H1 (cell line): Measurements from ENCODE around the gene TBC1D16. TPM values are rescaled to one million over a fixed set of nuclear protein-coding genes. Genes with fewer than 3 reads are reported as not detected.

ENCODE experiments used
- CTCF ChIA-PET: fragments of 300-600 bp; sonication (Branson Sonifier 250); formaldehyde crosslinking; loops from one replicate; lab custom pipeline; 2021; ENCODE audit not compliant: partially characterized antibody; lab: Charles Lee
- POLR2A ChIA-PET: fragments of 300-600 bp; sonication (Branson Sonifier 250); formaldehyde crosslinking; loops from one replicate; lab custom pipeline; 2021; ENCODE audit warnings: inconsistent platforms; ENCODE audit not compliant: partially characterized antibody; lab: Charles Lee
- DNase-seq, 2 experiments: peaks; one replicate each; pipeline versions ENCODE4 v3.0.0 to v3.0.0-alpha.2; 2010 to 2022; ENCODE audit warnings: low spot score in 2 of 2, low read depth in 1 of 2, mixed read lengths in 1 of 2
- FAIRE-seq: peaks from 2 replicates; lab custom pipeline; 2011; peaks lifted over from hg19 to GRCh38; lab: Jason Lieb, UNC
- H2AFZ ChIP-seq: 2 replicates; pipeline ENCODE4 v1.8.1; 2012; ENCODE audit warnings: low read length, inconsistent platforms
- H2AK5ac ChIP-seq: 2 replicates; pipeline ENCODE4 v1.6.1; 2013; ENCODE audit warnings: low read depth, low read length
- H2BK120ac ChIP-seq: replicated peaks from 2 replicates; pipeline ENCODE3; 2013; ENCODE audit warnings: low read depth, low read length, inconsistent platforms
- H2BK12ac ChIP-seq: 2 replicates; pipeline ENCODE4 v1.6.1; 2013; ENCODE audit warnings: low read depth, low read length
- H2BK15ac ChIP-seq: 2 replicates; pipeline ENCODE4 v1.6.1; 2013; ENCODE audit warnings: low read length
- H2BK20ac ChIP-seq: 2 replicates; pipeline ENCODE4 v1.6.1; 2013; ENCODE audit warnings: low read length
- H2BK5ac ChIP-seq: 2 replicates; pipeline ENCODE4 v1.6.1; 2013; ENCODE audit warnings: low read depth, low read length
- H3K14ac ChIP-seq: 2 replicates; pipeline ENCODE4 v1.6.1; 2013; ENCODE audit warnings: inconsistent platforms; ENCODE audit not compliant: insufficient read length
- H3K18ac ChIP-seq: 2 replicates; pipeline ENCODE4 v1.6.1; 2013; ENCODE audit warnings: low read length; ENCODE audit errors: extremely low read depth
- H3K23ac ChIP-seq: 2 replicates; pipeline ENCODE4 v1.6.1; 2013; ENCODE audit warnings: inconsistent platforms; ENCODE audit not compliant: insufficient read length
- H3K23me2 ChIP-seq: 2 replicates; pipeline ENCODE4 v1.6.1; 2013; ENCODE audit warnings: low read depth, low read length
- H3K27ac ChIP-seq: 2 replicates; pipeline ENCODE4 v1.6.1; 2011; ENCODE audit warnings: low read depth, low read length, inconsistent platforms
- H3K27me3 ChIP-seq, 4 experiments: replicated peaks in 1 of 4; 1 replicate in 1 of 4; 2 replicates in 3 of 4; pipeline versions ENCODE4 v1.6.1 to v1.8.1; 2011 to 2013; ENCODE audit warnings: low read length in 3 of 4, mild to moderate bottlenecking in 3 of 4, inconsistent platforms in 2 of 4, mixed read lengths in 2 of 4, moderate library complexity in 1 of 4; ENCODE audit not compliant: control insufficient read depth in 3 of 4, insufficient read depth in 3 of 4; ENCODE audit errors: extremely low read depth in 1 of 4
- H3K36me3 ChIP-seq, 4 experiments: 2 replicates each; pipeline versions ENCODE4 v1.6.1 to v1.8.1; 2011 to 2013; ENCODE audit warnings: mild to moderate bottlenecking in 4 of 4, low read length in 3 of 4, moderate library complexity in 2 of 4, control low read depth in 1 of 4, inconsistent platforms in 1 of 4; ENCODE audit not compliant: insufficient read depth in 4 of 4, control insufficient read depth in 2 of 4
- H3K4ac ChIP-seq: replicated peaks from 2 replicates; pipeline ENCODE3; 2013; ENCODE audit warnings: low read length, low read depth, mixed read lengths, inconsistent platforms; ENCODE audit not compliant: insufficient read length
- H3K4me1 ChIP-seq, 4 experiments: replicated peaks in 1 of 4; 1 replicate in 1 of 4; 2 replicates in 3 of 4; pipeline versions ENCODE4 v1.6.1 to v1.8.1; 2011 to 2013; ENCODE audit warnings: low read length in 3 of 4, inconsistent platforms in 2 of 4, mixed read lengths in 1 of 4; ENCODE audit not compliant: insufficient read depth in 4 of 4, control insufficient read depth in 3 of 4
- H3K4me2 ChIP-seq, 2 experiments: 2 replicates each; pipeline versions ENCODE4 v1.6.1 to v1.8.1; 2011 to 2013; ENCODE audit warnings: low read depth in 2 of 2, low read length in 2 of 2, control low read depth in 1 of 2, inconsistent platforms in 1 of 2, mild to moderate bottlenecking in 1 of 2; ENCODE audit not compliant: insufficient read depth in 1 of 2
- H3K4me3 ChIP-seq, 4 experiments: fragments of 200-600, 300-600 bp in 1 of 4; sonication (generic), shearing (Covaris generic), sonication (Bioruptor Twin) in 1 of 4; 2 replicates each; pipeline versions ENCODE4 v1.5.1 to v1.8.1; 2011 to 2016; ENCODE audit warnings: low read length in 4 of 4, low read depth in 3 of 4, control low read depth in 2 of 4, inconsistent platforms in 2 of 4, mild to moderate bottlenecking in 2 of 4, mixed read lengths in 1 of 4, moderate library complexity in 1 of 4; ENCODE audit not compliant: insufficient read depth in 2 of 4; ENCODE audit errors: extremely low read depth in 1 of 4
- H3K56ac ChIP-seq: replicated peaks from 2 replicates; pipeline ENCODE3; 2013; ENCODE audit warnings: low read depth, mild to moderate bottlenecking, mixed read lengths, low read length, inconsistent platforms; ENCODE audit not compliant: insufficient read length
- H3K79me1 ChIP-seq: 2 replicates; pipeline ENCODE4 v1.6.1; 2013; ENCODE audit warnings: low read depth, low read length, control low read depth
- H3K79me2 ChIP-seq, 2 experiments: 2 replicates each; pipeline versions ENCODE4 v1.6.1 to v1.8.1; 2012 to 2013; ENCODE audit warnings: low read length in 2 of 2, mild to moderate bottlenecking in 2 of 2, inconsistent platforms in 1 of 2; ENCODE audit not compliant: insufficient read depth in 2 of 2, control insufficient read depth in 1 of 2
- H3K9ac ChIP-seq, 4 experiments: replicated peaks in 1 of 4; 1 replicate in 1 of 4; 2 replicates in 3 of 4; pipeline versions ENCODE4 v1.6.1 to v1.8.1; 2011 to 2013; ENCODE audit warnings: low read depth in 3 of 4, low read length in 3 of 4, control low read depth in 2 of 4, mild to moderate bottlenecking in 2 of 4, moderate library complexity in 2 of 4, inconsistent platforms in 1 of 4; ENCODE audit errors: extremely low read depth in 1 of 4
- H3K9me3 ChIP-seq, 2 experiments: 2 replicates each; pipeline versions ENCODE4 v1.6.1 to v1.8.1; 2012 to 2013; ENCODE audit warnings: mild to moderate bottlenecking in 2 of 2, moderate library complexity in 2 of 2, control low read depth in 1 of 2, inconsistent platforms in 1 of 2, low read depth in 1 of 2, low read length in 1 of 2, mixed read lengths in 1 of 2; ENCODE audit not compliant: insufficient read depth in 2 of 2
- H4K20me1 ChIP-seq, 2 experiments: replicated peaks in 1 of 2; 2 replicates each; pipeline versions ENCODE3 to v1.8.1; 2011 to 2013; ENCODE audit warnings: inconsistent platforms in 2 of 2, low read length in 2 of 2, mild to moderate bottlenecking in 1 of 2; ENCODE audit not compliant: insufficient read depth in 2 of 2, control insufficient read depth in 1 of 2
- H4K5ac ChIP-seq: 2 replicates; pipeline ENCODE4 v1.6.1; 2013; ENCODE audit warnings: low read length, low read depth, mixed read lengths, inconsistent platforms; ENCODE audit not compliant: insufficient read length
- H4K8ac ChIP-seq: 2 replicates; pipeline ENCODE4 v1.8.0; 2013; ENCODE audit warnings: mild to moderate bottlenecking, moderate library complexity, low read length, inconsistent platforms; ENCODE audit not compliant: insufficient read depth; ENCODE audit errors: extremely low read depth
- H4K91ac ChIP-seq: replicated peaks from 2 replicates; pipeline ENCODE3; 2013; ENCODE audit warnings: low read length, mixed read lengths, inconsistent platforms; ENCODE audit not compliant: insufficient read length
- CEBPB ChIP-seq: IDR thresholded peaks from 2 replicates; pipeline ENCODE4 v1.6.1; 2012; ENCODE audit warnings: low read depth, low read length
- EP300 ChIP-seq, 2 experiments: IDR thresholded peaks; 1 replicate in 1 of 2; 2 replicates in 1 of 2; pipeline ENCODE4 v1.6.1; 2011 to 2012; ENCODE audit warnings: low read depth in 2 of 2, low read length in 2 of 2, mild to moderate bottlenecking in 2 of 2, borderline replicate concordance in 1 of 2, inconsistent platforms in 1 of 2, moderate library complexity in 1 of 2
- KDM1A ChIP-seq: fragments of 200-600, 300-600 bp; sonication (generic); IDR thresholded peaks from 2 replicates; pipeline ENCODE4 v1.7.1; 2016; ENCODE audit warnings: mild to moderate bottlenecking, low read length, borderline replicate concordance
- POU5F1 ChIP-seq: IDR thresholded peaks from 2 replicates; pipeline ENCODE4 v1.6.1; 2011; ENCODE audit warnings: low read depth, mild to moderate bottlenecking, low read length, moderate library complexity
- RAD21 ChIP-seq, 2 experiments: IDR thresholded peaks in 1 of 2; conservative IDR thresholded peaks in 1 of 2; 2 replicates each; pipeline ENCODE4 v1.6.1; 2011; ENCODE audit warnings: low read depth in 2 of 2, low read length in 2 of 2, improper control_type of control experiment in 1 of 2, inconsistent platforms in 1 of 2, mild to moderate bottlenecking in 1 of 2, moderate library complexity in 1 of 2
- TAF1 ChIP-seq: IDR thresholded peaks from 2 replicates; pipeline ENCODE4 v1.6.1; 2011; ENCODE audit warnings: mild to moderate bottlenecking, low read depth, low read length
- TEAD4 ChIP-seq: IDR thresholded peaks from 2 replicates; pipeline ENCODE4 v1.6.1; 2012; ENCODE audit warnings: low read depth, low read length, inconsistent platforms, mixed read lengths
- WGBS, 2 experiments: shearing (Covaris generic) in 1 of 2; methylation state at CpG; one replicate each; pipeline versions ENCODE4 v1.1.6 to v1.1.7; 2013 to 2015; ENCODE audit warnings: low lambda C conversion rate in 2 of 2, mixed read lengths in 2 of 2, inconsistent platforms in 1 of 2, low coverage in 1 of 2, missing lambda C conversion rate in 1 of 2; ENCODE audit not compliant: insufficient replicate concordance in 2 of 2, insufficient coverage in 1 of 2, insufficient read length in 1 of 2; ENCODE audit errors: extremely low coverage in 1 of 2, missing lambda C conversion rate in 1 of 2; 5-methylcytosine and 5-hydroxymethylcytosine counted together
- polyA plus RNA-seq, 7 experiments: library from polyadenylated mRNA; depleted of rRNA in 3 of 7; stranded (reverse) in 5 of 7; unstranded in 2 of 7; fragments of >200 nt in 5 of 7; fragments of 200-250 nt in 2 of 7; gene quantifications; 1 replicate in 5 of 7; 2 replicates in 1 of 7; 4 replicates in 1 of 7; pipeline versions ENCODE4 v1.2.1 to v1.2.3, GENCODE V29; 2011 to 2013; ENCODE audit warnings: missing spikeins in 2 of 7, mixed read lengths in 2 of 7
- total RNA-seq: library from RNA; stranded (reverse); fragmentation: NEBNext Ultra II Directional; extraction: Animal tissue kit (Norgen Biotek cat#: 25700); gene quantifications from 2 replicates; pipeline ENCODE4 v1.2.1, GENCODE V29; 2021
- TF ChIP-seq, protein P1 (sequence below): IDR thresholded peaks from 2 replicates; pipeline ENCODE4 v1.6.1; 2011; ENCODE audit warnings: low read length, improper control_type of control experiment

TBC1D16 gene
- total and polyA plus RNA-seq, 2 of the 8 experiments (the other 6 are each of a cell fraction or from before 2014, with no cell fraction given) = 21.1 to 109 TPM

DNA sequence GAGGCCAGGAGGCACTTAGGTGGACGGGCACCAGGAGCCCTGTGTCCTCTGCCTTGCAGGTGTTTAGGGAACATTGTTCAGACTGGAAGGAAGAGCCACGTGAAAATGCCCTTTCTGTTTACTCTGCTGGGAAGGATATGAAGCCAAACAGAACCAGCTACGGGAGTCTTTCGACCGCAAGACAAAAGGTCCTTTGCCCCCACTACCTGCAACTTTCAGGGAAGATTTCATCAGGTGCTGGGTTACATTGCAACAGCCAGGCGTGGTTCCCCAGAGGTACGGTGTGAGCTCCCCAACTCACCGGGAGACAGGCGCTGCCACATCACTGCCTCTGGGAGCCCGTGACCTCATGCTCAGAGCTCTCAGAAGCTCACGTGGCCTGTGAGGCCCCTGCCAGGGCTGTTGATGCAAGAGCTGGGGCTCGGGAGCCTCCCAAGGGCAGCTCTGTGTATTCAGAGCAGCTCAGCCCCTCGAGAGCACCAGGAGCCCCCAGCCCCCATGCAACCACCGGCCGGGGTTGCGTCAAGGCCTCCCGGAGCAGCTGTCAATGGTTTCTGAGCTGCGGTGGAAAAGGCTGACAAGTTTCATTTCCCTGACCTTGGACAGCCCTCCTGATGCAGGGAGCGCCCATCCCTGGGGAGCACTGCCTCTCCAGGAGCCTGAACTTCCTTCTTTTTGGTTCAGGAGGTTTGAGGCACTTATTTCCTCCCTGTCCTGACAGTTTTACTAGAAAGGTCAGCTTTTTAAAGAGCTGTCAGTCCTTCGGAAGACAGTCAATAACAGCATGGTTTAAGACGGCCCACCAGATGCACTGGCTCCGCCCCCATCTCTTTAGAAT is 42.1 kb downstream of the TBC1D16 start:
- Histone ChIP-seq H4K5ac (no peak overlapping the region), H3K79me1 (peaks cover 9% of the 10 kb centered on the region), H2BK20ac (peak overlapping the region; percentile 93; the same call in 1 of the 2 replicates), H3K79me2 (peaks cover 0 to 17% of the 10 kb centered on the region in 2 experiments; a peak in 1 of 4 replicates), H4K20me1 (peaks cover 10 to 16% of the 10 kb centered on the region in 2 experiments), H3K14ac (no peak overlapping the region), H3K27ac (no peak overlapping the region), H3K9me3 (no peaks in the 10 kb centered on the region), H4K8ac (peak overlapping the region; percentile 90), H3K56ac (no peak overlapping the region), H3K27me3 (peaks cover 0 to 2% (median 0%) of the 10 kb centered on the region in 4 experiments; a peak in 2 of 7 replicates), H2AFZ (no peak overlapping the region), H2BK15ac (0 out of 2 replicates have a peak overlapping the region, but pooled peaks have one; percentile 72), H3K4ac (no peak overlapping the region), H3K4me3 (no peak overlapping the region), H3K36me3 (no peaks in the 10 kb centered on the region), H2BK12ac (peak overlapping the region; percentile 99), H3K23ac (no peak overlapping the region), H4K91ac (peak overlapping the region; percentile 15), H2BK5ac (peak overlapping the region; percentile 27), H3K18ac (peak overlapping the region; percentile 92; the same call in 1 of the 2 replicates), H2AK5ac (peak overlapping the region; percentile 99; the same call in 1 of the 2 replicates), H3K23me2 (no peaks in the 10 kb centered on the region), H3K4me1 (peaks cover 15 to 32% (median 26%) of the 10 kb centered on the region in 4 experiments), H3K9ac (peak overlapping the region in 3 of 4 experiments; percentile 12 to 25 (median 18); a peak in 3 of 7 replicates), H3K4me2 (peak overlapping the region in 1 of 2 experiments; percentile 54; a peak in 2 of 4 replicates), H2BK120ac (no peak overlapping the region)
- 61% methylated on average over 22 of the region's 22 CpGs; no CpG with 5 or more reads in 1 of the 2 experiments for WGBS, 2 experiments
- FAIRE-seq (no peak), DNase-seq (peak in 1 of 2 experiments; percentile 41)
- ChIA-PET CTCF (interaction anchor here (0.8 to 4.6 kb wide), 15 partner anchors 12 to 252 kb away, joined by 3 to 53 read pairs (median 5); no protein-coding TSS in a partner anchor), POLR2A (interaction anchor here (0.7 to 3.7 kb wide), 23 partner anchors 9 to 271 kb away, joined by 3 to 20 read pairs (median 4); partner anchors contain the start of genes CBX4 and CBX8)
- TF ChIP-seq EP300 (IDR thresholded peaks at IDR 0.05; ENCODE audit: borderline replicate concordance in 1 of 2, low read depth in 2 of 2, low read length in 2 of 2) = no peak
- TF ChIP-seq TEAD4 = no peak
- TF ChIP-seq, protein P1, sequence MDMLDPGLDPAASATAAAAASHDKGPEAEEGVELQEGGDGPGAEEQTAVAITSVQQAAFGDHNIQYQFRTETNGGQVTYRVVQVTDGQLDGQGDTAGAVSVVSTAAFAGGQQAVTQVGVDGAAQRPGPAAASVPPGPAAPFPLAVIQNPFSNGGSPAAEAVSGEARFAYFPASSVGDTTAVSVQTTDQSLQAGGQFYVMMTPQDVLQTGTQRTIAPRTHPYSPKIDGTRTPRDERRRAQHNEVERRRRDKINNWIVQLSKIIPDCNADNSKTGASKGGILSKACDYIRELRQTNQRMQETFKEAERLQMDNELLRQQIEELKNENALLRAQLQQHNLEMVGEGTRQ = peak; percentile 57
- TF ChIP-seq POU5F1 = no peak
- no peak for TF ChIP-seq RAD21 (IDR thresholded peaks at IDR 0.05 in 1 of 2, conservative IDR thresholded peaks at IDR 0.05 in 1 of 2; ENCODE audit: low read depth in 2 of 2, low read length in 2 of 2)
- TF ChIP-seq TAF1 = 0 out of 2 replicates have a peak, but pooled peaks have one; percentile 22
- no peak for TF ChIP-seq KDM1A
- peak; percentile 59; the same call in 1 of the 2 replicates for TF ChIP-seq CEBPB
